ENCODE measurements around the gene MLEC. TPM values are rescaled to one million over a fixed set of nuclear protein-coding genes. Genes with fewer than 3 reads are reported as not detected.

The MLEC gene
- total RNA-seq, 1 donor from 2014 or later, result 144 TPM

GRCh38 chr12:120721866-120722265 is 34.9 kb downstream of the MLEC start:
- no peaks in the 10 kb centered on the region for H3K27me3 Mint-ChIP-seq (ENCODE audit: low read depth)
- H3K36me3 Mint-ChIP-seq (ENCODE audit: low read depth), result peaks cover 36% of the 10 kb centered on the region
- H3K4me3 Mint-ChIP-seq (ENCODE audit: unreplicated experiment), result no peak overlapping the region
- no peak overlapping the region for H3K27ac Mint-ChIP-seq (ENCODE audit: unreplicated experiment)
- no peak for TF ChIP-seq CTCF (IDR thresholded peaks at IDR 0.05)
- no peaks in the 10 kb centered on the region for H3K9me3 Mint-ChIP-seq (ENCODE audit: low read depth)
- peaks cover 31% of the 10 kb centered on the region for H3K4me1 Mint-ChIP-seq (ENCODE audit: low read depth)
- DNase-seq (ENCODE audit: low spot score), result no peak

GRCh38 chr12:120722784-120723183 is 35.8 kb downstream of the MLEC start:
- DNase-seq (ENCODE audit: low spot score), result no peak
- Mint-ChIP-seq H3K9me3 (ENCODE audit: low read depth) (no peaks in the 10 kb centered on the region), H3K27ac (ENCODE audit: unreplicated experiment) (no peak overlapping the region), H3K36me3 (ENCODE audit: low read depth) (peaks cover 34% of the 10 kb centered on the region), H3K27me3 (ENCODE audit: low read depth) (no peaks in the 10 kb centered on the region), H3K4me3 (ENCODE audit: unreplicated experiment) (no peak overlapping the region), H3K4me1 (ENCODE audit: low read depth) (peaks cover 31% of the 10 kb centered on the region)
- TF ChIP-seq CTCF (IDR thresholded peaks at IDR 0.05), result no peak

- DNase-seq (ENCODE audit: low spot score), result no peak
- no peak for TF ChIP-seq CTCF (IDR thresholded peaks at IDR 0.05)
- peak overlapping the region; percentile 80 for H3K4me3 Mint-ChIP-seq (ENCODE audit: unreplicated experiment)
- peak overlapping the region; percentile 67 for H3K27ac Mint-ChIP-seq (ENCODE audit: unreplicated experiment)
- H3K27me3 Mint-ChIP-seq (ENCODE audit: low read depth), result no peaks in the 10 kb centered on the region
- peaks cover 27% of the 10 kb centered on the region for H3K4me1 Mint-ChIP-seq (ENCODE audit: low read depth)
- no peaks in the 10 kb centered on the region for H3K9me3 Mint-ChIP-seq (ENCODE audit: low read depth)
- peaks cover 22% of the 10 kb centered on the region for H3K36me3 Mint-ChIP-seq (ENCODE audit: low read depth)
Measured at GRCh38 chr12:120724720-120725119, 37.8 kb downstream of the MLEC start.

GRCh38 chr12:120725151-120725658 is 38.3 kb downstream of the MLEC start:
- H3K36me3 Mint-ChIP-seq (ENCODE audit: low read depth), result peaks cover 18% of the 10 kb centered on the region
- H3K4me1 Mint-ChIP-seq (ENCODE audit: low read depth), result peaks cover 27% of the 10 kb centered on the region
- H3K27ac Mint-ChIP-seq (ENCODE audit: unreplicated experiment), result peak overlapping the region; percentile 67
- no peak for TF ChIP-seq CTCF (IDR thresholded peaks at IDR 0.05)
- no peaks in the 10 kb centered on the region for H3K9me3 Mint-ChIP-seq (ENCODE audit: low read depth)
- H3K27me3 Mint-ChIP-seq (ENCODE audit: low read depth), result no peaks in the 10 kb centered on the region
- H3K4me3 Mint-ChIP-seq (ENCODE audit: unreplicated experiment), result peak overlapping the region; percentile 80
- DNase-seq (ENCODE audit: low spot score), result no peak

GRCh38 chr12:120725659-120726509 is 38.9 kb downstream of the MLEC start, which contains the start of gene ACADS:
Gene ACADS, plus strand, starts transcription at chr12:120725826. Its CDS starts 60 bp downstream, at chr12:120725886.
- TF ChIP-seq CTCF (IDR thresholded peaks at IDR 0.05), result peak; percentile 21
- H3K9me3 Mint-ChIP-seq (ENCODE audit: low read depth), result no peaks in the 10 kb centered on the region
- H3K27me3 Mint-ChIP-seq (ENCODE audit: low read depth), result no peaks in the 10 kb centered on the region
- peak within 1 kb of the TSS; percentile 74 for H3K27ac Mint-ChIP-seq (ENCODE audit: unreplicated experiment)
- peaks cover 14% of the 10 kb centered on the region for H3K36me3 Mint-ChIP-seq (ENCODE audit: low read depth)
- no peak for DNase-seq (ENCODE audit: low spot score)
- peaks cover 20% of the 10 kb centered on the region for H3K4me1 Mint-ChIP-seq (ENCODE audit: low read depth)
- H3K4me3 Mint-ChIP-seq (ENCODE audit: unreplicated experiment), result peak within 1 kb of the TSS; percentile 80

Measured in chondrocyte (in vitro differentiated cells).